Stimulated activated CD4-positive, alpha-beta T cell treated with anti-CD3 and anti-CD28 coated beads, TNF-alpha, amount 100 ng/mL, for 4 hours (primary cell): Measurements from ENCODE around the gene NLRP14.

ENCODE experiments used
- DNase-seq, 3 experiments: peaks; one replicate each; pipeline ENCODE4 v3.0.0-alpha.2; 2020; ENCODE audit warnings: low read depth in 3 of 3

Gene NLRP14

DNA sequence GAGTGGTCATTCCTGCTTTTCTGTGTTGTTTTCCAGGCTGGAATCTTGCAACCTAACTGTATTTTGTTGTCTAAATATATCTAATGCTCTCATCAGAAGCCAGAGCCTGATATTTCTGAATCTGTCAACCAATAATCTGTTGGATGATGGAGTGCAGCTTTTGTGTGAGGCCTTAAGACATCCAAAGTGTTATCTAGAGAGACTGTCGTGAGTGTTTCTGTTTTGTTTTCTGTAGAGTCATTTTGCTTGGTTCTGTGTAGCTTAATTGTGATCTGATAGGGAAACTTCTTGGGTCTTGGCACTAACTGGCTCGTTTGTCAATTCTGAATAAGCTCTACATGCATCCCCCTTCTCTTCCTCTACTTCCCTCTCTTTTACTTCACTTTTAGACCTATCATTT is 37.4 kb downstream of the NLRP14 start:
- DNase-seq, result no peak

DNA sequence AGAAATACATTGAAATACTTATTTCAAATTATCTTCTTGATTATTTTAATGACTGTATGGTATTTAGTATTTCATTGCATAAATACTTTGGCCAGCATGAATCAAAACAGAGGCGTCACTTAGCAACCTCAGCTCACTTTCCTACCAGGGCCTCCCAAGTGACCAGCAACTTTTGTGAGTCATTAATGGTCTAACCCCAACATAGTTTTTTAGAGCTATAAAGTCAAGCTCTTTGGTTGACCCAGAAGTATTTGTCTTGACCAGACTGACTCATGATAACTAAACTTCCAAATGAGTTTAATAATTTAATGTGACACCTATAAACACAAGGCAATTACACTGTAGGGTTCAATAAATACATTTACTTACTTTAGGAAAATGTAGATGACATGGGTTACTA is 40.6 kb downstream of the NLRP14 start:
- no peak for DNase-seq

DNA sequence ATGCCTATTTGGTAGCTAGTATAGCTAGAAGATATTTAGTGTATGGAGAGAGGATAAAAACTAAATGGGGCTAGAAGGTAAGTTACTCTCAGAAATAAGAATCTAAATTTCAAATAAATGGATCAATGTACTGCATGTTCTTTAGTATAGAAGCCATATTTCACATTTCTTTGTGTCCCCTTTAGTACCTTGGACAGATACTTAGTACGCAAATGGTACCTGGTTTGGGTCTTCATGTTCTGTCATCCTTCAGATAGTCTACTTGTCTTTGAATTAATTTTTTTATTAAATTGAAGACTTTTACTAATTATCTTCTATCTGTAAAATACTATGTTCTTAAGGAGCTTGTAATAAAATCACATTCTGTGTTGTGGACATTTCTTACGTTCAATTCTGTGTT is 42.3 kb downstream of the NLRP14 start:
- DNase-seq, result no peak

DNA sequence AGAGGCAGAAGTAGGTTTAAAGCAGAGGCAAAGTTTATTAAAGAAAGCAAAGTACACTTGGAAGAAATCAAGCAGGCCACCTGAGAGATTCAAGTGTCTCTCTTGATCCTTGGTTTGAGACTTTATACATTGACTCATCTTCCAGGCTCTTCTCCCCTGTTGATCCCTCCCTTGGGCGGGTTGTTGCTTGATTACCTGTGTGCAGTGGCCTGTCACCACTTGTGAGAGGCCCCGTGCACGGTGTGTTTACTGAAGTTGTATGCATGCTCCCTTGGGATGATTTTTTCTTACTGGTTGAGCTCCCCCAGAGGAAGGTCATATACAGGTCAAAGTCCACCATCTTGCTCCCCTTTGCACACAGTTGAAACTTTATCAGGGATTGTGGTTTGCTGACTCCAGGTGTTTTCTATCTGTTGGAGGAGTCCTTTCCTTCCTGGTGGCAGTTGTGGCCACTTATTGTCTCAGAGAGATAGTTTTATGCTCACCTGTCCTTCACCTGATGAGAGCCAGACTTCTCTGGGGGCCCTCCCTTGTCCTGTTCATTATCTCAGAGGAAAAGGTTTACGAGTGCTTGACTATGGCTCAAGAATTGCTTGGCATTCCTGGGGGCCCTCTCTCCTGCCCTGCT is 52.2 kb downstream of the NLRP14 start:
- no peak for DNase-seq

DNA sequence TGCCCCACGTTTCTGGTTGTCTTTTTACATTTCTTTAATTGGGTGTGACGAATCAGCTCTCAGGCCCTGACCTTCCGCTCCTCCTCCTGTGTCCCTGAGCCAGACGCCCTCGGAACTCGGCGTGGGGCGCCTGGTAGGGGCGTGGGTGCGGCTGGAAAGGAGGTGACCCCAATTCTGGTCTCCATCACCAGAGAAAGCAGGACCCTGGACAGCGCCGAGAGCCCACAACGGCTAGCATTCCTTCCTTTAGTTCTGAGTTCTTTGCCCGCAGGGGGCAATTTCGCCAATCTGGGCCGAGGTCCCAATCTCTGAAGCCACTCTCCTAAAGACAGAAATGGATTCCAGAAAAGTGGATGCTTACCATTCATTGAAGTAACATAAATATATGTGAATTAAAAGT is 56.8 kb downstream of the NLRP14 start:
- no peak for DNase-seq

DNA sequence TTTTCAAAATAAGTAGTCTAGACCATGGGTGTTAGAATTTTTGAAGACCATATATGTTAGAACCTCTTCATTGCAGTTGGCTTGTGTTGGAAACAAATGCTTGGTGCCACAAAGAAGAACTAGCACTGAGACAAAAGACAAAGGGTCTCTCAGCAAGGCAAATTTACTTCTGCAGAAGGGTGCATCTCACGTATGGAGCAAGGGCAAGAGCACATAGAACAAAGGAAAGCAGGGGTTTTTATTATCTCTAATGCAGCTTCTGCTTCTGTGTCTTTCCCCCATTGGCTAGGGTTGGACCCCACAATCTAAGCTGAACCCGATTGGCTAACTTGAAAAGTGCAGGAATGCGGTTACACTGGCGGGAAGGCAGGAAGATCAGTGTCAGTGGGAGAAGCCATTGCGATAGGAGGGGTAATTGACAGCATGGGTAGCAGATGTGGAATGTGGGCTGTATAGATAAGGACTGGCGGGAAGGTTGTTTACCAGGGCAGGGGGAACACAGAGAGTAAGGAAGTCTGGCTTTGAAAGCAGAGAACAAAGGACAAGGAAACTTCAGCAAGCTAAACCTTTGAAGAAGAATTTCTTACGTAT is 59.4 kb downstream of the NLRP14 start:
- DNase-seq, result no peak

DNA sequence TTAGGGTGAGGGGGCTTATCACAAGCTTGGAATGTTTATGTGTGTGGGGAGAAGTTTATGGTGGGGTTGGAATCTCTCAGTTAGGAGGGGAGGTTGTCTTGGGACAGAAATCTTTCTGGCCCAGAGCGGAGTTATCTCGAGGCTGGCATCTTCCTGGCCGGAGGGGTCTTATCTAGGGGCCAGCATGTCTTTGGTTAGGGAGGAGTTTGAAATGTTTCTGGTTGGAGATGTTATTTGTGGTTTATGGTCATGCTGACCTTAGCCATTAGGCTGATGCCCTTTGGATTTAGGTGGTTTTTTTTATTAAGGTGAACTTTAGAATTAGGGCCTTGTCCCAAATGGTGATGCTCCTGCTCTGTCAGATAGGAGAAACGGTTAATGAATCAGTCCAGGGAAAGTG is 60.6 kb downstream of the NLRP14 start:
- no peak for DNase-seq

DNA sequence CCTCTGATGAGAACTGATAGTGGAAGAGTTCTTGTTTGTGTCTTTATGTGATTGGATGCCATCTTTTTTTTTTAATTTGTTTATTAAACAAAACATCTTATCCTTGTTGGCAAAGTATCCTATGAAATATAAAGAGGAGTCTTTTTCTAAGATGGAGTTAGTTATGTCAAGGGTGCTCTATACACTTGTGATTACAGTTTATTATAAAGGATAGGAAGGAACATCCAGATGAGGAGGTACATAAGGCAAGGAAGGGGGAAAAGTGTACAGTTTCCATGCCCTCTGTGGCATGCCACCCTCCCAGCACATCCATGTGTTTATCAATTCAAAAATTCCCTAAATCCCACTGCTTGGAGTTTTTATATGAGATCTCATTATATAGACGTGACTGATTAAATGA is 61.2 kb downstream of the NLRP14 start:
- DNase-seq, result no peak

DNA sequence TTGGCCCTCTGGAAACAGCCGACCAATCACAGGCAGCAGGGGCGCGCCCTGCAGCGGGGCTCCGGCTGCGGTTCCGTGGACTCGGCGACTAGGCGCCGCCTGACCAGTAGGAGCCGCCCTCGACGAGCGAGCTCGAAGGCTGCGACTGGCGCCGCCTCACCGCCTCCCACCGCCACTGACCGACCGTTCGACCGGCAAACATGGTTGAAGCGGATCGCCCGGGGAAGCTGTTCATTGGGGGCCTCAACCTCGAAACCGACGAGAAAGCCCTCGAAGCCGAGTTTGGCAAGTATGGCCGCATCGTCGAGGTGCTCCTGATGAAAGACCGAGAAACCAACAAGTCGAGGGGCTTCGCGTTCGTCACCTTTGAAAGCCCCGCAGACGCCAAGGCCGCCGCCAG is 68.6 kb downstream of the NLRP14 start, which contains the start of gene RBMXL2:
RBMXL2 (plus strand) TSS at position 78 of the 400 bp plus-strand sequence; CDS start at position 201, 123 bp downstream.
- DNase-seq, result no peak

DNA sequence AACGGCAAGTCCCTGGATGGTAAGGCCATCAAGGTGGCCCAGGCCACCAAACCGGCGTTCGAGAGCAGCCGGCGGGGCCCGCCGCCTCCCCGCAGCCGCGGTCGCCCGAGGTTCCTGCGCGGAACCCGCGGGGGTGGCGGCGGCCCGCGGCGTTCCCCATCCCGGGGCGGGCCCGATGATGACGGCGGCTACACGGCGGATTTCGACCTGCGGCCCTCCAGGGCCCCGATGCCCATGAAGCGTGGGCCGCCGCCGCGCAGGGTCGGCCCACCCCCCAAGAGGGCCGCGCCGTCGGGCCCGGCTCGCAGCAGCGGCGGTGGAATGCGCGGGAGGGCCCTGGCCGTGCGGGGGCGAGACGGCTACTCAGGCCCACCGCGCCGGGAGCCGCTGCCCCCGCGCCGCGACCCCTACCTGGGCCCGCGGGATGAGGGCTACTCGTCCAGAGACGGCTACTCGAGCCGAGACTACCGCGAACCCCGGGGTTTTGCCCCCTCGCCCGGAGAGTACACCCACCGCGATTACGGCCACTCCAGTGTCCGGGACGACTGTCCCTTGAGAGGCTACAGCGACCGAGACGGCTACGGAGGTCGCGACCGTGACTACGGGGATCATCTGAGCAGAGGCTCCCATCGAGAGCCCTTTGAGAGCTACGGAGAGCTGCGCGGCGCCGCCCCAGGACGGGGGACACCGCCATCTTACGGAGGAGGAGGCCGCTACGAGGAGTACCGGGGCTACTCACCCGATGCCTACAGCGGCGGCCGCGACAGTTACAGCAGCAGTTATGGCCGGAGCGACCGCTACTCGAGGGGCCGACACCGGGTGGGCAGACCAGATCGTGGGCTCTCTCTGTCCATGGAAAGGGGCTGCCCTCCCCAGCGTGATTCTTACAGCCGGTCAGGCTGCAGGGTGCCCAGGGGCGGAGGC is 69.3 kb downstream of the NLRP14 start:
- DNase-seq, result no peak

DNA sequence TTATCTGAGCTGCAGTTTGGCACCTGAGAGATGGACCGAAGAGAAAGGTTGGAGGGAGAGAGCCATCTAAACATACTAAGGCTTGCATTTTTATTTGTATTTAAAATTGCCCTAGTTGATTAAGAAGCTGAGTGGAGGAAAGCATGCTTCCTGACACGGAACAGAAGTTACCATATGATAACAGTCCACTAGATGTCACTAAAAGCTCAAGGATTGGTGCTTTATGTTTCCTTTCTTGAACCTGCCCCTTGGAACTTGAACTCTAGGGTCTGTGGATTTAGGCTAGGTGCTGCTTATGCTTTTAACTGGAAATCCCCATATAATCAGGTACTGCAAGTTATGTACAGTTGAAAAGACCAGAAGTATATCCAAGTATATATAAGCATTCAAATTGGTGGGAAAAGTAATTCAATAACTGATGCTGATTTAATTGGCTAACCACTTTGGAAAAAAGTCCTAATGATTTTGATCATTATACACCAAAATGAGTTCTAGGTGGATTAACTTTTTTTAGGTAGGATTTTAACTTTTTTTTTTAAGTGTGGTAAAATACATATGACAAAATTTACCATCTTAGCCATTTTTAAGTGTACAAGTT is 78.1 kb downstream of the NLRP14 start:
- DNase-seq, result no peak

DNA sequence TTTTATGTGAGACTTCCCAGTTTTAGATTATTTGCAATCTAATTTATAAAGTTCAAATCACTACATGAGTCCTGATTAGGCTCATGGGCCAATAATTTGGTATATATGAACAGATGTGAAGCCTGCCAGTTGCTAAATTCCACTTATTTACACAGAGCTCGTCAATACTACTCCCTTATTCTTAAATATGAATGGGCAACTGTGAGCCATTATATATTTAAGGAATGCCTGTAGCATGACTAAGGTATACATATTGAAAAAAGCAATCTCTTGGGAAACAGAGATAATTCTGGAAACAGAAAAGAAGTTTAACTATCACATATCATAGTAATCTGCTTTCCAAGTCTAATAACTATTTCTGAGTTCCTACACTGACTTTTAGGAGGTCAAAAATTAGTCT is 95.5 kb downstream of the NLRP14 start:
- DNase-seq, result no peak

DNA sequence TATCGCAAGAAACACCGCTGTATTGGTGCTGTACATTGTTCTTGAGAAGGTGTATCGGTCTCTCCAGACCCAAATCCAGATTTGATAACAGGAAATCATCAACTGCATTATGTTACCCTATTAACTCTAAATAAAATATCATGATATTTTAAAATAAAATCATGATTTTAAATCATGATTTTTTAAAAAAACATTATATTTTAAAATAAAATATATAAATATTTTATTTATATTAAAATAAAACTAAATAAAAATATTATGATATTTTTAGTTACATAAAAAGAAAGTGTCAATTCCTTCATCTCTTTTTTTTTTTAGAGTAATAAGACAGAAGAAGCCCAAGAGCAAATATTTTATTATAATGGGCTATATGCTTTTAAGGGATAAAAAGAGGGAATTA is 96.1 kb downstream of the NLRP14 start:
- DNase-seq, result no peak
